ENCODE measurements around the gene PGK2. TPM values are rescaled to one million over a fixed set of nuclear protein-coding genes. Genes with fewer than 3 reads are reported as not detected.
A peak's percentile ranks its signal among the peaks of the same experiment; 100 is the strongest.

The PGK2 gene
- polyA plus RNA-seq, 4 donors, result 0.31 TPM; not detected in 3

GRCh38 chr6:49772285-49772684 is 14.8 kb downstream of the PGK2 start:
- DNase-seq (no peak), FAIRE-seq (no peak)
- Histone ChIP-seq H3K4me3 (ENCODE audit: low read depth in 1 of 3, low read length in 3 of 3) (no peak overlapping the region), H3K36me3 (ENCODE audit: control insufficient read depth in 3 of 3, insufficient read depth in 2 of 3, low read depth in 1 of 3, low read length in 3 of 3) (no peaks in the 10 kb centered on the region), H3K27ac (ENCODE audit: low read depth in 1 of 3, low read length in 2 of 3) (no peak overlapping the region), H3K4me1 (ENCODE audit: control insufficient read depth in 3 of 3, insufficient read depth in 2 of 3, low read depth in 1 of 3, low read length in 2 of 3) (peaks cover 0 to 5% (median 0%) of the 10 kb centered on the region in 3 donors), H3K27me3 (ENCODE audit: control insufficient read depth in 3 of 3, insufficient read depth in 3 of 3, low read length in 3 of 3) (no peaks in the 10 kb centered on the region), H3K9me3 (ENCODE audit: control insufficient read depth in 2 of 2, insufficient read depth in 1 of 2, low read depth in 1 of 2, low read length in 1 of 2) (no peaks in the 10 kb centered on the region)
- WGBS, 3 donors, result 22 to 50% (median 49%) methylated on average over 5 of the region's 5 CpGs

- no peak for FAIRE-seq
- H3K27me3 ChIP-seq (ENCODE audit: control insufficient read depth in 3 of 3, insufficient read depth in 3 of 3, low read length in 3 of 3), result no peaks in the 10 kb centered on the region
Observed at GRCh38 chr6:49766762-49767161, 20.3 kb downstream of the PGK2 start.

GRCh38 chr6:49764571-49765236 is 22.4 kb downstream of the PGK2 start:
- DNase-seq (peak in 1 of 2 donors; percentile 29), FAIRE-seq (no peak)
- no peak overlapping the region for H3K4me3 ChIP-seq (ENCODE audit: low read depth in 1 of 3, low read length in 3 of 3)
- peaks cover 0 to 5% (median 0%) of the 10 kb centered on the region in 3 donors for H3K4me1 ChIP-seq (ENCODE audit: control insufficient read depth in 3 of 3, insufficient read depth in 2 of 3, low read depth in 1 of 3, low read length in 2 of 3)
- H3K9me3 ChIP-seq (ENCODE audit: control insufficient read depth in 2 of 2, insufficient read depth in 1 of 2, low read depth in 1 of 2, low read length in 1 of 2), result no peaks in the 10 kb centered on the region
- H3K27ac ChIP-seq (ENCODE audit: low read depth in 1 of 3, low read length in 2 of 3), result peak overlapping the region in 1 of 3 donors; percentile 36
- no peaks in the 10 kb centered on the region for H3K27me3 ChIP-seq (ENCODE audit: control insufficient read depth in 3 of 3, insufficient read depth in 3 of 3, low read length in 3 of 3)
- WGBS, 3 donors, result 11 to 45% (median 32%) methylated on average over 2 of the region's 2 CpGs
- no peaks in the 10 kb centered on the region for H3K36me3 ChIP-seq (ENCODE audit: control insufficient read depth in 3 of 3, insufficient read depth in 2 of 3, low read depth in 1 of 3, low read length in 3 of 3)

More at GRCh38 chr6:49766762-49767161, 20.3 kb downstream of the PGK2 start:
- Histone ChIP-seq H3K9me3 (ENCODE audit: control insufficient read depth in 2 of 2, insufficient read depth in 1 of 2, low read depth in 1 of 2, low read length in 1 of 2) (no peaks in the 10 kb centered on the region), H3K27ac (ENCODE audit: low read depth in 1 of 3, low read length in 2 of 3) (peak overlapping the region in 1 of 3 donors; percentile 73), H3K4me1 (ENCODE audit: control insufficient read depth in 3 of 3, insufficient read depth in 2 of 3, low read depth in 1 of 3, low read length in 2 of 3) (peaks cover 0 to 5% (median 0%) of the 10 kb centered on the region in 3 donors), H3K4me3 (ENCODE audit: low read depth in 1 of 3, low read length in 3 of 3) (no peak overlapping the region), H3K36me3 (ENCODE audit: control insufficient read depth in 3 of 3, insufficient read depth in 2 of 3, low read depth in 1 of 3, low read length in 3 of 3) (no peaks in the 10 kb centered on the region)
- DNase-seq, result peak in 1 of 2 donors; percentile 90
- WGBS, 3 donors, result 29 to 57% (median 30%) methylated on average over 2 of the region's 2 CpGs

- WGBS, 3 donors, result 18 to 38% (median 27%) methylated on average over 1 of the region's 1 CpG
- no peak for FAIRE-seq
Observed at GRCh38 chr6:49744259-49744658, 42.8 kb downstream of the PGK2 start, which contains the start of gene CRISP3. TSS of gene CRISP3 (minus strand) at chr6:49744388. CDS start at chr6:49744367, 21 bp downstream.

GRCh38 chr6:49743429-49743828 is 43.7 kb downstream of the PGK2 start:
- WGBS, 3 donors, result 87 to 91% (median 90%) methylated on average over 4 of the region's 4 CpGs
- no peaks in the 10 kb centered on the region for H3K9me3 ChIP-seq (ENCODE audit: control insufficient read depth in 2 of 2, insufficient read depth in 1 of 2, low read depth in 1 of 2, low read length in 1 of 2)
- H3K4me3 ChIP-seq (ENCODE audit: low read depth in 1 of 3, low read length in 3 of 3), result no peak overlapping the region

More at GRCh38 chr6:49744259-49744658, 42.8 kb downstream of the PGK2 start, which contains the start of gene CRISP3:
- no peaks in the 10 kb centered on the region for H3K27me3 ChIP-seq (ENCODE audit: control insufficient read depth in 3 of 3, insufficient read depth in 3 of 3, low read length in 3 of 3)
- H3K4me1 ChIP-seq (ENCODE audit: control insufficient read depth in 3 of 3, insufficient read depth in 2 of 3, low read depth in 1 of 3, low read length in 2 of 3), result peaks cover 0 to 5% (median 0%) of the 10 kb centered on the region in 3 donors
- H3K4me3 ChIP-seq (ENCODE audit: low read depth in 1 of 3, low read length in 3 of 3), result no peak within 1 kb of the TSS
- H3K36me3 ChIP-seq (ENCODE audit: control insufficient read depth in 3 of 3, insufficient read depth in 2 of 3, low read depth in 1 of 3, low read length in 3 of 3), result no peaks in the 10 kb centered on the region
- no peaks in the 10 kb centered on the region for H3K9me3 ChIP-seq (ENCODE audit: control insufficient read depth in 2 of 2, insufficient read depth in 1 of 2, low read depth in 1 of 2, low read length in 1 of 2)
- no peak for DNase-seq
- H3K27ac ChIP-seq (ENCODE audit: low read depth in 1 of 3, low read length in 2 of 3), result no peak within 1 kb of the TSS

GRCh38 chr6:49739423-49739822 is 47.7 kb downstream of the PGK2 start:
- DNase-seq (no peak), FAIRE-seq (no peak)
- Histone ChIP-seq H3K27me3 (ENCODE audit: control insufficient read depth in 3 of 3, insufficient read depth in 3 of 3, low read length in 3 of 3) (no peaks in the 10 kb centered on the region), H3K4me3 (ENCODE audit: low read depth in 1 of 3, low read length in 3 of 3) (no peak overlapping the region), H3K9me3 (ENCODE audit: control insufficient read depth in 2 of 2, insufficient read depth in 1 of 2, low read depth in 1 of 2, low read length in 1 of 2) (no peaks in the 10 kb centered on the region), H3K36me3 (ENCODE audit: control insufficient read depth in 3 of 3, insufficient read depth in 2 of 3, low read depth in 1 of 3, low read length in 3 of 3) (no peaks in the 10 kb centered on the region), H3K27ac (ENCODE audit: low read depth in 1 of 3, low read length in 2 of 3) (no peak overlapping the region), H3K4me1 (ENCODE audit: control insufficient read depth in 3 of 3, insufficient read depth in 2 of 3, low read depth in 1 of 3, low read length in 2 of 3) (no peaks in the 10 kb centered on the region)
- 63 to 81% (median 67%) methylated on average over 2 of the region's 2 CpGs for WGBS, 3 donors

More at GRCh38 chr6:49743429-49743828, 43.7 kb downstream of the PGK2 start:
- Histone ChIP-seq H3K4me1 (ENCODE audit: control insufficient read depth in 3 of 3, insufficient read depth in 2 of 3, low read depth in 1 of 3, low read length in 2 of 3) (peaks cover 0 to 5% (median 0%) of the 10 kb centered on the region in 3 donors), H3K36me3 (ENCODE audit: control insufficient read depth in 3 of 3, insufficient read depth in 2 of 3, low read depth in 1 of 3, low read length in 3 of 3) (no peaks in the 10 kb centered on the region), H3K27me3 (ENCODE audit: control insufficient read depth in 3 of 3, insufficient read depth in 3 of 3, low read length in 3 of 3) (no peaks in the 10 kb centered on the region), H3K27ac (ENCODE audit: low read depth in 1 of 3, low read length in 2 of 3) (no peak overlapping the region)
- DNase-seq (no peak), FAIRE-seq (no peak)

GRCh38 chr6:49736017-49736508 is 51.0 kb downstream of the PGK2 start:
- FAIRE-seq (no peak), DNase-seq (no peak)
- no peak overlapping the region for H3K27ac ChIP-seq (ENCODE audit: low read depth in 1 of 3, low read length in 2 of 3)
- WGBS, 3 donors, result 19 to 59% (median 38%) methylated on average over 4 of the region's 4 CpGs
- no peaks in the 10 kb centered on the region for H3K4me1 ChIP-seq (ENCODE audit: control insufficient read depth in 3 of 3, insufficient read depth in 2 of 3, low read depth in 1 of 3, low read length in 2 of 3)
- H3K27me3 ChIP-seq (ENCODE audit: control insufficient read depth in 3 of 3, insufficient read depth in 3 of 3, low read length in 3 of 3), result no peaks in the 10 kb centered on the region
- no peaks in the 10 kb centered on the region for H3K36me3 ChIP-seq (ENCODE audit: control insufficient read depth in 3 of 3, insufficient read depth in 2 of 3, low read depth in 1 of 3, low read length in 3 of 3)
- no peaks in the 10 kb centered on the region for H3K9me3 ChIP-seq (ENCODE audit: control insufficient read depth in 2 of 2, insufficient read depth in 1 of 2, low read depth in 1 of 2, low read length in 1 of 2)
- H3K4me3 ChIP-seq (ENCODE audit: low read depth in 1 of 3, low read length in 3 of 3), result no peak overlapping the region

All from small intestine (tissue), 7 donors.